HG03521 (cell line): ENCODE results near the gene PYDC2.
A peak's percentile ranks its signal among the peaks of the same experiment; 100 is the strongest.

Source experiments
- ATAC-seq: cut with Tn5 transposase; IDR thresholded peaks from one replicate; pipeline ENCODE4 v1.9.1; 2021; ENCODE audit warnings: mild to moderate bottlenecking, moderate library complexity; ENCODE audit not compliant: unreplicated experiment

Gene PYDC2

GRCh38 chr3:191461113-191461595 is at the start of gene PYDC2:
TSS of gene PYDC2 (plus strand) at chr3:191461163. CDS start at chr3:191461163, 0 bp downstream.
- ATAC-seq, result no peak

- ATAC-seq, result no peak
Measured at GRCh38 chr3:191412759-191413158, 48.2 kb upstream of the PYDC2 start.

GRCh38 chr3:191414286-191414685 is 46.7 kb upstream of the PYDC2 start:
- no peak for ATAC-seq

- ATAC-seq, result no peak
Measured at GRCh38 chr3:191414732-191415131, 46.2 kb upstream of the PYDC2 start.

- no peak for ATAC-seq
Measured at GRCh38 chr3:191415566-191415965, 45.4 kb upstream of the PYDC2 start.

GRCh38 chr3:191417457-191417729 is 43.6 kb upstream of the PYDC2 start:
- no peak for ATAC-seq

GRCh38 chr3:191420771-191421170 is 40.2 kb upstream of the PYDC2 start:
- no peak for ATAC-seq

GRCh38 chr3:191424881-191425280 is 36.1 kb upstream of the PYDC2 start:
- ATAC-seq, result no peak

GRCh38 chr3:191425322-191425734 is 35.6 kb upstream of the PYDC2 start:
- no peak for ATAC-seq

- no peak for ATAC-seq
Measured at GRCh38 chr3:191426311-191426710, 34.7 kb upstream of the PYDC2 start.

- ATAC-seq, result no peak
Measured at GRCh38 chr3:191428177-191428576, 32.8 kb upstream of the PYDC2 start.

GRCh38 chr3:191430103-191430502 is 30.9 kb upstream of the PYDC2 start:
- ATAC-seq, result no peak

GRCh38 chr3:191431160-191431822 is 29.7 kb upstream of the PYDC2 start:
- ATAC-seq, result no peak

- ATAC-seq, result no peak
Measured at GRCh38 chr3:191432162-191432561, 28.8 kb upstream of the PYDC2 start.

GRCh38 chr3:191434024-191434423 is 26.9 kb upstream of the PYDC2 start:
- no peak for ATAC-seq

- no peak for ATAC-seq
Measured at GRCh38 chr3:191435981-191436380, 25.0 kb upstream of the PYDC2 start.

GRCh38 chr3:191438150-191438814 is 22.7 kb upstream of the PYDC2 start:
- ATAC-seq, result no peak

- no peak for ATAC-seq
Measured at GRCh38 chr3:191440532-191440931, 20.4 kb upstream of the PYDC2 start.

- ATAC-seq, result no peak
Measured at GRCh38 chr3:191441687-191442086, 19.3 kb upstream of the PYDC2 start.

GRCh38 chr3:191444569-191444968 is 16.4 kb upstream of the PYDC2 start:
- ATAC-seq, result no peak

GRCh38 chr3:191449256-191449655 is 11.7 kb upstream of the PYDC2 start:
- no peak for ATAC-seq

GRCh38 chr3:191455257-191455952 is 5.6 kb upstream of the PYDC2 start:
- ATAC-seq, result peak; percentile 63
